NCI-H748 (cell line): Measurements from ENCODE around the gene PRMT5.
"Not testable (repeated sequence)": the region's sequence is repeated elsewhere in the genome, so short reads cannot be mapped to it uniquely, and the experiment has no call there.

Experiments
- DNase-seq: peaks from one replicate; lab custom pipeline; 2025; ENCODE audit not compliant: unreplicated experiment; lab: John Stamatoyannopoulos, UW

PRMT5 gene

GRCh38 chr14:22929104-22929960, at the start of gene PRMT5:
TSS of gene PRMT5 (minus strand) at chr14:22929376. CDS start at chr14:22929361, 15 bp downstream.
- DNase-seq, result peak; percentile 99

GRCh38 chr14:22978487-22978837, 49.3 kb upstream of the PRMT5 start:
- no peak for DNase-seq

GRCh38 chr14:22977684-22978486, 48.7 kb upstream of the PRMT5 start:
- DNase-seq, result no peak

GRCh38 chr14:22977434-22977683, 48.2 kb upstream of the PRMT5 start:
- DNase-seq, result no peak

- no peak for DNase-seq
Observed at GRCh38 chr14:22976620-22977433, 47.7 kb upstream of the PRMT5 start.

- DNase-seq, result no peak
Observed at GRCh38 chr14:22974530-22975313, 45.5 kb upstream of the PRMT5 start.

GRCh38 chr14:22973217-22974032, 44.2 kb upstream of the PRMT5 start:
- peak; percentile 47 for DNase-seq

GRCh38 chr14:22972313-22972930, 43.2 kb upstream of the PRMT5 start:
- DNase-seq, result no peak

- DNase-seq, result no peak
Observed at GRCh38 chr14:22971152-22971551, 42.0 kb upstream of the PRMT5 start.

- DNase-seq, result no peak
Observed at GRCh38 chr14:22966783-22967269, 37.6 kb upstream of the PRMT5 start.

GRCh38 chr14:22965916-22966782, 37.0 kb upstream of the PRMT5 start:
- DNase-seq, result not testable (repeated sequence)

- no peak for DNase-seq
Observed at GRCh38 chr14:22962061-22962676, 33.0 kb upstream of the PRMT5 start.

- no peak for DNase-seq
Observed at GRCh38 chr14:22955702-22956569, 26.8 kb upstream of the PRMT5 start.

- DNase-seq, result no peak
Observed at GRCh38 chr14:22952418-22952817, 23.2 kb upstream of the PRMT5 start.

GRCh38 chr14:22951795-22952194, 22.6 kb upstream of the PRMT5 start:
- not testable (repeated sequence) for DNase-seq

- DNase-seq, result no peak
Observed at GRCh38 chr14:22945642-22946041, 16.5 kb upstream of the PRMT5 start.

- DNase-seq, result no peak
Observed at GRCh38 chr14:22939684-22940083, 10.5 kb upstream of the PRMT5 start.
